Right lobe of liver (tissue), 6 donors: ENCODE data around the gene FRMPD4. TPM values are rescaled to one million over a fixed set of nuclear protein-coding genes. Genes with fewer than 3 reads are reported as not detected.

Experiments used
- ATAC-seq, 4 donors: fragments of 200-7000 bp; cut with Tn5 transposase; one replicate each; pipeline ENCODE4 v1.9.1; 2020; ENCODE audit warnings: mild to moderate bottlenecking in 4 of 4, moderate library complexity in 4 of 4
- DNase-seq, 3 donors: peaks; one replicate each; pipeline ENCODE4 v3.0.0-alpha.2; 2020
- H3K27ac ChIP-seq, 3 donors: fragments of 200-600 bp; one replicate each; pipeline ENCODE4 v1.8.0; 2022
- H3K27me3 ChIP-seq, 2 donors: fragments of 200-600 bp; one replicate each; pipeline ENCODE4 v1.8.0; 2022
- H3K36me3 ChIP-seq, 4 donors: fragments of 200-600 bp; sonication (generic) in 1 of 4; one replicate each; pipeline versions ENCODE4 v1.5.1 to v1.8.0; 2017 to 2022; ENCODE audit warnings: control low read depth in 1 of 4
- H3K4me1 ChIP-seq, 4 donors: fragments of 200-600 bp; sonication (generic) in 1 of 4; one replicate each; pipeline versions ENCODE4 v1.5.1 to v1.8.0; 2017 to 2022; ENCODE audit warnings: control low read depth in 1 of 4
- H3K4me3 ChIP-seq, 3 donors: fragments of 200-600 bp; one replicate each; pipeline ENCODE4 v1.8.0; 2022
- H3K9me3 ChIP-seq, 4 donors: fragments of 200-600 bp; sonication (generic) in 1 of 4; one replicate each; pipeline versions ENCODE4 v1.5.1 to v1.8.0; 2017 to 2022; ENCODE audit warnings: control low read depth in 1 of 4
- POLR2A ChIP-seq: fragments of 450-650 bp; IDR thresholded peaks from one replicate; pipeline ENCODE4 v1.6.1; 2017; ENCODE audit warnings: antibody characterized with exemption, mild to moderate bottlenecking
- WGBS: methylation state at CpG from one replicate; pipeline ENCODE4 v1.1.6; 2018; ENCODE audit warnings: low coverage, low lambda C conversion rate; ENCODE audit not compliant: insufficient coverage; ENCODE audit errors: missing lambda C conversion rate; 5-methylcytosine and 5-hydroxymethylcytosine counted together
- intact Hi-C, 2 donors: fragments of 100-400 bp; cut with DNase I; formaldehyde crosslinking; loops; one replicate each; pipeline versions ENCODE4 v1.11.2 to v1.14.1; 2022
- total RNA-seq, 6 experiments: library from RNA; depleted of rRNA in 2 of 6; stranded (reverse); fragments of >200 nt in 2 of 6; fragmentation: NEBNext Ultra II Directional in 3 of 6; extraction: Animal tissue kit (Norgen Biotek cat#: 25700) in 3 of 6; gene quantifications; one replicate each; pipeline versions ENCODE4 v1.1.0 to v1.2.4, GENCODE V29; 2016 to 2023
- TF ChIP-seq, protein P1 (sequence below), 4 donors: fragments of 200-600 bp in 3 of 4; fragments of 450-650 bp in 1 of 4; IDR thresholded peaks; one replicate each; pipeline versions ENCODE4 v1.5.1 to v1.8.0; 2016 to 2022; ENCODE audit warnings: antibody characterized with exemption in 4 of 4, mild to moderate bottlenecking in 2 of 4
- donor health status: DM: no; HTN: yes; CAD: no.
- donor health status: DM: no; HTN: no; CAD: no.
- donor health status: DM: no; HTN: no; CAD: no.
- donor health status: DM: no; HTN: yes; CAD: no.
- donor health status: DM: no; HTN: yes; CAD: no.

The FRMPD4 gene
- total RNA-seq, 6 experiments from 2014 or later, result 0.05 to 0.12 (median 0.06) TPM; not detected in 3

DNA sequence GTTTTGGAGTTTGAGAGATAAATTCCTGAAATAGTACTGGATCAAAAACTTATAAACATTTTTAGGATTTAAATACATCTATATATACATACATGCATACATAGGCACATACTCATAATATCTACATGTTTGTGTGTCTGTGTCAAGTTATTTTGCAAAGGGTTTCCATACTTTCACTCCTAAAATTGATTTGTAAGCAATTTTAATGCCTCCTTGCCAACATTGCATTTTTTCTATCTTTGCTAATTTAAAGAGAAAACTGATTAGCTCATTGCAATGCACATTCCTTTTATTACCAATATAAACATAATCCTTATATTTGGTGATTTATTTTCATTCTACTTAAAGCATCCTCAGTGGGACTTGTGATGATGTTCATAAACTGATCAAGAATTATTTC lies 258.3 kb downstream of the FRMPD4 start:
- ATAC-seq, result no peak
- Histone ChIP-seq H3K4me3 (no peak overlapping the region), H3K27me3 (peaks cover 0 to 4% of the 10 kb centered on the region in 2 donors), H3K36me3 (no peaks in the 10 kb centered on the region), H3K27ac (no peak overlapping the region), H3K4me1 (no peaks in the 10 kb centered on the region), H3K9me3 (no peaks in the 10 kb centered on the region)
- DNase-seq, result no peak
- intact Hi-C loops, result no loop called here
- no peak for TF ChIP-seq POLR2A
- TF ChIP-seq, protein P1, sequence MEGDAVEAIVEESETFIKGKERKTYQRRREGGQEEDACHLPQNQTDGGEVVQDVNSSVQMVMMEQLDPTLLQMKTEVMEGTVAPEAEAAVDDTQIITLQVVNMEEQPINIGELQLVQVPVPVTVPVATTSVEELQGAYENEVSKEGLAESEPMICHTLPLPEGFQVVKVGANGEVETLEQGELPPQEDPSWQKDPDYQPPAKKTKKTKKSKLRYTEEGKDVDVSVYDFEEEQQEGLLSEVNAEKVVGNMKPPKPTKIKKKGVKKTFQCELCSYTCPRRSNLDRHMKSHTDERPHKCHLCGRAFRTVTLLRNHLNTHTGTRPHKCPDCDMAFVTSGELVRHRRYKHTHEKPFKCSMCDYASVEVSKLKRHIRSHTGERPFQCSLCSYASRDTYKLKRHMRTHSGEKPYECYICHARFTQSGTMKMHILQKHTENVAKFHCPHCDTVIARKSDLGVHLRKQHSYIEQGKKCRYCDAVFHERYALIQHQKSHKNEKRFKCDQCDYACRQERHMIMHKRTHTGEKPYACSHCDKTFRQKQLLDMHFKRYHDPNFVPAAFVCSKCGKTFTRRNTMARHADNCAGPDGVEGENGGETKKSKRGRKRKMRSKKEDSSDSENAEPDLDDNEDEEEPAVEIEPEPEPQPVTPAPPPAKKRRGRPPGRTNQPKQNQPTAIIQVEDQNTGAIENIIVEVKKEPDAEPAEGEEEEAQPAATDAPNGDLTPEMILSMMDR (IDR thresholded peaks at IDR 0.05), result no peak

DNA sequence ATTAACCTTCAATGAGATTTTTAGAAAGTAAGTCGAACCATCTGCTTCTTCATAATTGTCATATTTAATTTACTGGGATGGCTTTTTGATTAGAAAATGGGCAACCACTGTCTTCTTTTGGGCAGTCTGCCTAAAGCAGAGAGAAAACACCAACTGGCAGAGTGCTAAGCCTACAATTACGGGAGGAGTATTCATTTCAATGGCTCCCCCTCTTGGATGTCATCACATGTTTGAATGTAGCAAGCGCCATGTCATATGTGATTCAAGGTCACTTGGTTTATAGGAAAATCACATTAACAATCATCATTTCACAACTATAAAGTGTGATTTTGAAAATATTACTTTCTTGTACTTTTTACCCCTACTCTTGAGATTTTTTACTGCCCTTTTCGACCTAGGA lies 261.9 kb downstream of the FRMPD4 start:
- intact Hi-C loops, result no loop called here
- TF ChIP-seq POLR2A, result no peak
- TF ChIP-seq, protein P1 (IDR thresholded peaks at IDR 0.05), result no peak
- Histone ChIP-seq H3K27ac (no peak overlapping the region), H3K27me3 (peaks cover 0 to 2% of the 10 kb centered on the region in 2 donors), H3K9me3 (no peaks in the 10 kb centered on the region), H3K36me3 (no peaks in the 10 kb centered on the region), H3K4me1 (no peaks in the 10 kb centered on the region), H3K4me3 (no peak overlapping the region)
- WGBS, result 44% methylated on average over 4 of the region's 4 CpGs
- ATAC-seq (no peak), DNase-seq (no peak)

- DNase-seq, result no peak
- H3K27me3 ChIP-seq, result no peaks in the 10 kb centered on the region
- no peak for TF ChIP-seq POLR2A
- TF ChIP-seq, protein P1 (IDR thresholded peaks at IDR 0.05), result no peak
- intact Hi-C loops, result no loop called here
- H3K4me1 ChIP-seq, result no peaks in the 10 kb centered on the region
- no peak overlapping the region for H3K4me3 ChIP-seq
- no peaks in the 10 kb centered on the region for H3K9me3 ChIP-seq
- 40% methylated on average over 1 of the region's 1 CpG for WGBS
- ATAC-seq, result no peak
- no peak overlapping the region for H3K27ac ChIP-seq
- no peaks in the 10 kb centered on the region for H3K36me3 ChIP-seq
Observed at GRCh38 chrX:12401252-12401651, 263.0 kb downstream of the FRMPD4 start.

GRCh38 chrX:12403474-12404082 lies 265.3 kb downstream of the FRMPD4 start:
- H3K4me1 ChIP-seq, result no peaks in the 10 kb centered on the region
- intact Hi-C loops, result no loop called here
- DNase-seq (no peak), ATAC-seq (no peak)
- H3K27me3 ChIP-seq, result no peaks in the 10 kb centered on the region
- H3K9me3 ChIP-seq, result no peaks in the 10 kb centered on the region
- H3K4me3 ChIP-seq, result no peak overlapping the region
- no peak overlapping the region for H3K27ac ChIP-seq
- no peaks in the 10 kb centered on the region for H3K36me3 ChIP-seq
- 62% methylated on average over 3 of the region's 3 CpGs for WGBS
- TF ChIP-seq, protein P1 (IDR thresholded peaks at IDR 0.05), result no peak
- no peak for TF ChIP-seq POLR2A

GRCh38 chrX:12405306-12405705 lies 267.0 kb downstream of the FRMPD4 start:
- ATAC-seq, result no peak
- WGBS, result 36% methylated on average over 2 of the region's 2 CpGs

More at GRCh38 chrX:12405306-12405705, 267.0 kb downstream of the FRMPD4 start:
- intact Hi-C loops, result no loop called here
- Histone ChIP-seq H3K4me1 (no peaks in the 10 kb centered on the region), H3K27me3 (no peaks in the 10 kb centered on the region), H3K4me3 (no peak overlapping the region), H3K9me3 (no peaks in the 10 kb centered on the region), H3K27ac (no peak overlapping the region), H3K36me3 (no peaks in the 10 kb centered on the region)
- DNase-seq, result no peak
- no peak for TF ChIP-seq POLR2A
- TF ChIP-seq, protein P1 (IDR thresholded peaks at IDR 0.05), result no peak
